HepG2 (cell line): Measurements from ENCODE around the gene VASH2. TPM values are rescaled to one million over a fixed set of nuclear protein-coding genes. Genes with fewer than 3 reads are reported as not detected.

Experiments
- AKNA ChIP-seq: sonication (generic); formaldehyde crosslinking; IDR thresholded peaks from 2 replicates; pipeline ENCODE4 v1.4.0; 2020; ENCODE audit warnings: missing genetic modification reagents, borderline replicate concordance
- GTF3A ChIP-seq: sonication (generic); formaldehyde crosslinking; conservative IDR thresholded peaks from 2 replicates; pipeline ENCODE4 v1.4.0; 2020; ENCODE audit warnings: mild to moderate bottlenecking, missing genetic modification reagents
- HMG20A ChIP-seq: IDR thresholded peaks from 2 replicates; pipeline ENCODE4 v1.6.1; 2016; ENCODE audit warnings: borderline replicate concordance
- MEIS2 ChIP-seq: sonication (generic); formaldehyde crosslinking; IDR thresholded peaks from 2 replicates; pipeline ENCODE4 v1.9.0; 2021; ENCODE audit warnings: mild to moderate bottlenecking, missing genetic modification reagents
- SALL1 ChIP-seq: sonication (generic); formaldehyde crosslinking; IDR thresholded peaks from 2 replicates; pipeline ENCODE4 v1.8.0; 2022; ENCODE audit warnings: mild to moderate bottlenecking, missing genetic modification reagents
- TBX2 ChIP-seq: sonication (generic); formaldehyde crosslinking; IDR thresholded peaks from 2 replicates; pipeline ENCODE4 v1.5.0; 2020; ENCODE audit warnings: missing genetic modification reagents, mild to moderate bottlenecking, borderline replicate concordance
- ZBTB14 ChIP-seq: sonication (generic); formaldehyde crosslinking; IDR thresholded peaks from 2 replicates; pipeline ENCODE4 v1.4.0; 2020; ENCODE audit warnings: missing genetic modification reagents
- ZNF12 ChIP-seq: sonication (generic); formaldehyde crosslinking; IDR thresholded peaks from 2 replicates; pipeline ENCODE4 v1.5.0; 2020; ENCODE audit warnings: missing genetic modification reagents
- ZNF510 ChIP-seq: sonication (generic); formaldehyde crosslinking; IDR thresholded peaks from 2 replicates; pipeline ENCODE4 v1.4.0; 2020; ENCODE audit warnings: low read depth, mild to moderate bottlenecking, missing genetic modification reagents
- ZNF530 ChIP-seq: sonication (generic); formaldehyde crosslinking; IDR thresholded peaks from 2 replicates; pipeline ENCODE4 v1.5.0; 2020; ENCODE audit warnings: low read depth, mild to moderate bottlenecking, missing genetic modification reagents
- ZNF562 ChIP-seq: sonication (generic); formaldehyde crosslinking; IDR thresholded peaks from 2 replicates; pipeline ENCODE4 v1.8.0; 2022; ENCODE audit warnings: missing genetic modification reagents, borderline replicate concordance
- polyA plus RNA-seq, 8 experiments: library from polyadenylated mRNA; depleted of rRNA in 3 of 8; stranded (reverse) in 7 of 8; unstranded in 1 of 8; fragments of >200 nt; fragmentation: Illumina TruSeq in 4 of 8; extraction: Trizol in 4 of 8; gene quantifications; 2 replicates each; pipeline versions ENCODE4 v1.2.1 to v1.2.3, GENCODE V29; 2011 to 2016; ENCODE audit warnings: low read depth in 4 of 8, missing spikeins in 1 of 8, mixed read lengths in 1 of 8; ENCODE audit not compliant: insufficient read depth in 1 of 8
- total RNA-seq, 5 experiments: library from RNA; depleted of rRNA; stranded (reverse); fragments of >200 nt; fragmentation: Illumina TruSeq; extraction: Trizol; gene quantifications; 2 replicates each; pipeline ENCODE4 v1.2.3, GENCODE V29; 2016; ENCODE audit warnings: low read depth in 1 of 5
- TF ChIP-seq, protein P1 (sequence below): sonication (generic); formaldehyde crosslinking; IDR thresholded peaks from 2 replicates; pipeline ENCODE4 v1.4.0; 2020; ENCODE audit warnings: missing genetic modification reagents
- TF ChIP-seq, protein P2 (sequence below): sonication (generic); formaldehyde crosslinking; IDR thresholded peaks from 2 replicates; pipeline ENCODE4 v1.5.1; 2020; ENCODE audit warnings: missing genetic modification reagents, mild to moderate bottlenecking, borderline replicate concordance

The VASH2 gene
- total and polyA plus RNA-seq, 2 of the 13 experiments (the other 11 are each of a cell fraction or from before 2014, with no cell fraction given), result 0.44 to 1.00 TPM

DNA sequence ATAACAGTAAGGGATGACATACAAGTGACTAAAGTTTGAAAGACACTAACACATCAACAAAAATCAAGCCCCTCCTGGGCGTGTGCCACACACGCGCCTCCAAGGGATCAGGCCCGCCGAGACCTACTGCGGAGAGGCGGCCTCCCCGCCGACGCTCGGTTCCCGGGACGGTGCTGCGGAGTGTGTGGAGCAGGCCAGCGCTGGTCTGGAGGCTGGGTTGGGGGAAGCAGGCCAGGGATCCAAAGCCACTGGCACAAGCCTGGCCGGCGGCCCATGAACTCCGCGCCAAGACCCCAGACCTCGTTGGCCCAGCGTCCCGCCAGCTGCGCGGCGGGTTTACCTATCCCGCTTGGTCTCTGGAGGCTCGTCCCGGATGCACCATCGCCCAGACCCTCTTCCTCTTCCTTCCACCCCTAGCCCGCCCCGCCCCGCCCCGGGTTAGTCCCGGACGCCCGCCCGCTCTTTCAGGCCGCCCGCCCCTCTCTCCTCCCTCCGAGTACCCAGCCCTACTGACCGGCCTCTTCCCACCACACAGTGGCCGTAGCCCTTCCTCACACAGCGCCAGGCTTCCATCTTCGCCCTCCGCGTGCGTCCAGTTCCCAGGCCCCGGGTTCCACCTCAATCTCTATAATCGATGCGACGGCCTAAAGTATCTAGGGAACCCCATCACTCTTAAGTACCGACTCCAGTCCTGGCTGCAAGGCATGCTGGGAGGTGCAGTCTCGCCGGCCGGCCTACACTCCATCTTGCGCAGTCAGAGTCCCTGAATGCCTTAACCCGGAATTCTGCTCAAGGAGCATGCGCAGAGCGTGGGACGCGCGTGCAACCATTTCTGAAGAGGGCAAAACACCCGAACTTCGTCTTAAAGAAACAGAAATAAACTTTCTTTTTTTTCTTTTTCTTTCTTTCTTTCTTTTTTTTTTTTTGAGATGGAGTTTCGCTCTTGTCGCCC lies 65.0 kb downstream of the VASH2 start, which contains the start of gene ANGEL2 (continued):
- TF ChIP-seq ZBTB14 (CRISPR knock-in tag) (no peak), ZNF530 (CRISPR knock-in tag) (no peak), ZNF510 (no peak), ZNF562 (CRISPR knock-in tag) (no peak), GTF3A (CRISPR knock-in tag) (no peak), TBX2 (CRISPR knock-in tag) (peak; percentile 72), HMG20A (no peak), SALL1 (peak; percentile 67), AKNA (no peak), MEIS2 (CRISPR knock-in tag) (peak; percentile 36; the same call in 1 of the 2 replicates), ZNF12 (CRISPR knock-in tag) (no peak)
- TF ChIP-seq, protein P1, sequence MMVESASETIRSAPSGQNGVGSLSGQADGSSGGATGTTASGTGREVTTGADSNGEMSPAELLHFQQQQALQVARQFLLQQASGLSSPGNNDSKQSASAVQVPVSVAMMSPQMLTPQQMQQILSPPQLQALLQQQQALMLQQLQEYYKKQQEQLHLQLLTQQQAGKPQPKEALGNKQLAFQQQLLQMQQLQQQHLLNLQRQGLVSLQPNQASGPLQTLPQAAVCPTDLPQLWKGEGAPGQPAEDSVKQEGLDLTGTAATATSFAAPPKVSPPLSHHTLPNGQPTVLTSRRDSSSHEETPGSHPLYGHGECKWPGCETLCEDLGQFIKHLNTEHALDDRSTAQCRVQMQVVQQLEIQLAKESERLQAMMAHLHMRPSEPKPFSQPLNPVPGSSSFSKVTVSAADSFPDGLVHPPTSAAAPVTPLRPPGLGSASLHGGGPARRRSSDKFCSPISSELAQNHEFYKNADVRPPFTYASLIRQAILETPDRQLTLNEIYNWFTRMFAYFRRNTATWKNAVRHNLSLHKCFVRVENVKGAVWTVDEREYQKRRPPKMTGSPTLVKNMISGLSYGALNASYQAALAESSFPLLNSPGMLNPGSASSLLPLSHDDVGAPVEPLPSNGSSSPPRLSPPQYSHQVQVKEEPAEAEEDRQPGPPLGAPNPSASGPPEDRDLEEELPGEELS, result no peak
- TF ChIP-seq, protein P2, sequence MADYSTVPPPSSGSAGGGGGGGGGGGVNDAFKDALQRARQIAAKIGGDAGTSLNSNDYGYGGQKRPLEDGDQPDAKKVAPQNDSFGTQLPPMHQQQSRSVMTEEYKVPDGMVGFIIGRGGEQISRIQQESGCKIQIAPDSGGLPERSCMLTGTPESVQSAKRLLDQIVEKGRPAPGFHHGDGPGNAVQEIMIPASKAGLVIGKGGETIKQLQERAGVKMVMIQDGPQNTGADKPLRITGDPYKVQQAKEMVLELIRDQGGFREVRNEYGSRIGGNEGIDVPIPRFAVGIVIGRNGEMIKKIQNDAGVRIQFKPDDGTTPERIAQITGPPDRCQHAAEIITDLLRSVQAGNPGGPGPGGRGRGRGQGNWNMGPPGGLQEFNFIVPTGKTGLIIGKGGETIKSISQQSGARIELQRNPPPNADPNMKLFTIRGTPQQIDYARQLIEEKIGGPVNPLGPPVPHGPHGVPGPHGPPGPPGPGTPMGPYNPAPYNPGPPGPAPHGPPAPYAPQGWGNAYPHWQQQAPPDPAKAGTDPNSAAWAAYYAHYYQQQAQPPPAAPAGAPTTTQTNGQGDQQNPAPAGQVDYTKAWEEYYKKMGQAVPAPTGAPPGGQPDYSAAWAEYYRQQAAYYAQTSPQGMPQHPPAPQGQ (CRISPR knock-in tag), result no peak
